ENCODE results near the gene TESMIN. TPM values are rescaled to one million over a fixed set of nuclear protein-coding genes. Genes with fewer than 3 reads are reported as not detected.

TESMIN gene
- polyA plus RNA-seq, 3 donors, result 1.9 to 2.6 (median 2.5) TPM

- no peak overlapping the region for H3K4me2 ChIP-seq (replicated peaks; ENCODE audit: extremely low read depth, low read length, poor library complexity, severe bottlenecking)
- no peak overlapping the region for H2AFZ ChIP-seq (ENCODE audit: insufficient read depth, low read depth, low read length, poor library complexity, severe bottlenecking)
- no peaks in the 10 kb centered on the region for H3K4me1 Mint-ChIP-seq
- peaks cover 2 to 12% (median 11%) of the 10 kb centered on the region in 3 donors for H3K27me3 Mint-ChIP-seq (ENCODE audit: low read depth in 3 of 3)
- no peaks in the 10 kb centered on the region for H3K4me1 ChIP-seq (ENCODE audit: control insufficient read depth in 1 of 2, insufficient read depth in 2 of 2, low read length in 2 of 2)
- H3K9me3 ChIP-seq (replicated peaks in 1 of 2; ENCODE audit: control insufficient read depth in 1 of 2, insufficient read depth in 1 of 2, low read length in 2 of 2), result no peaks in the 10 kb centered on the region
- no peak for DNase-seq
- no peak for TF ChIP-seq CTCF (IDR thresholded peaks at IDR 0.05)
- no peak overlapping the region for H3K4me3 ChIP-seq (replicated peaks in 1 of 3; ENCODE audit: low read depth in 2 of 3, low read length in 3 of 3)
- no peaks in the 10 kb centered on the region for H3K27me3 ChIP-seq (ENCODE audit: control insufficient read depth in 2 of 2, insufficient read depth in 2 of 2, low read length in 2 of 2)
- WGBS (ENCODE audit: insufficient coverage), result 89% methylated on average over 16 of the region's 21 CpGs
- no peaks in the 10 kb centered on the region for H3K36me3 ChIP-seq (replicated peaks in 1 of 2; ENCODE audit: control insufficient read depth in 1 of 2, insufficient read depth in 2 of 2, low read length in 2 of 2)
- intact Hi-C loops (cut with micrococcal nuclease), result no loop called here
- no peak overlapping the region for H3K27ac ChIP-seq (ENCODE audit: low read depth in 1 of 2, low read length in 2 of 2)
- no peak overlapping the region for H3K27ac Mint-ChIP-seq
- H3K36me3 Mint-ChIP-seq, result no peaks in the 10 kb centered on the region
- H3K4me3 Mint-ChIP-seq, result no peak overlapping the region
- no peaks in the 10 kb centered on the region for H3K79me2 ChIP-seq (ENCODE audit: insufficient read depth, low read length)
- H4K20me1 ChIP-seq (ENCODE audit: insufficient read depth, low read length), result no peaks in the 10 kb centered on the region
- peaks cover 0 to 6% (median 0%) of the 10 kb centered on the region in 7 donors for H3K9me3 Mint-ChIP-seq
- no peak overlapping the region for H3K9ac ChIP-seq (ENCODE audit: insufficient read depth, low read length, poor library complexity, severe bottlenecking)
Measured at GRCh38 chr11:68667511-68668500, 83.5 kb downstream of the TESMIN start.

GRCh38 chr11:68666849-68667248 lies 84.5 kb downstream of the TESMIN start:
- Histone ChIP-seq H3K4me1 (ENCODE audit: control insufficient read depth in 1 of 2, insufficient read depth in 2 of 2, low read length in 2 of 2) (no peaks in the 10 kb centered on the region), H2AFZ (ENCODE audit: insufficient read depth, low read depth, low read length, poor library complexity, severe bottlenecking) (no peak overlapping the region), H4K20me1 (ENCODE audit: insufficient read depth, low read length) (no peaks in the 10 kb centered on the region), H3K79me2 (ENCODE audit: insufficient read depth, low read length) (no peaks in the 10 kb centered on the region), H3K27ac (ENCODE audit: low read depth in 1 of 2, low read length in 2 of 2) (no peak overlapping the region), H3K4me3 (replicated peaks in 1 of 3; ENCODE audit: low read depth in 2 of 3, low read length in 3 of 3) (no peak overlapping the region), H3K4me2 (replicated peaks; ENCODE audit: extremely low read depth, low read length, poor library complexity, severe bottlenecking) (no peak overlapping the region), H3K9me3 (replicated peaks in 1 of 2; ENCODE audit: control insufficient read depth in 1 of 2, insufficient read depth in 1 of 2, low read length in 2 of 2) (no peaks in the 10 kb centered on the region), H3K9ac (ENCODE audit: insufficient read depth, low read length, poor library complexity, severe bottlenecking) (no peak overlapping the region), H3K27me3 (ENCODE audit: control insufficient read depth in 2 of 2, insufficient read depth in 2 of 2, low read length in 2 of 2) (no peaks in the 10 kb centered on the region), H3K36me3 (replicated peaks in 1 of 2; ENCODE audit: control insufficient read depth in 1 of 2, insufficient read depth in 2 of 2, low read length in 2 of 2) (no peaks in the 10 kb centered on the region)
- TF ChIP-seq CTCF (IDR thresholded peaks at IDR 0.05), result no peak
- Mint-ChIP-seq H3K9me3 (peaks cover 0 to 11% (median 0%) of the 10 kb centered on the region in 7 donors), H3K36me3 (no peaks in the 10 kb centered on the region), H3K27me3 (ENCODE audit: low read depth in 3 of 3) (peaks cover 2 to 12% (median 9%) of the 10 kb centered on the region in 3 donors), H3K4me1 (no peaks in the 10 kb centered on the region), H3K27ac (no peak overlapping the region), H3K4me3 (no peak overlapping the region)
- intact Hi-C loops (cut with micrococcal nuclease), result no loop called here
- no peak for DNase-seq
- WGBS (ENCODE audit: insufficient coverage), result 48% methylated on average over 2 of the region's 15 CpGs

All from CD14-positive monocyte (primary cell).